DLD1 (cell line): Measurements from ENCODE around the gene PRPF39.

ENCODE experiments used
- in situ Hi-C: cut with HindIII; loops from 2 replicates; pipeline ENCODE4 v1.10.0; 2017; ENCODE audit warnings: low sequenced_read_pairs

Gene PRPF39, protein sequence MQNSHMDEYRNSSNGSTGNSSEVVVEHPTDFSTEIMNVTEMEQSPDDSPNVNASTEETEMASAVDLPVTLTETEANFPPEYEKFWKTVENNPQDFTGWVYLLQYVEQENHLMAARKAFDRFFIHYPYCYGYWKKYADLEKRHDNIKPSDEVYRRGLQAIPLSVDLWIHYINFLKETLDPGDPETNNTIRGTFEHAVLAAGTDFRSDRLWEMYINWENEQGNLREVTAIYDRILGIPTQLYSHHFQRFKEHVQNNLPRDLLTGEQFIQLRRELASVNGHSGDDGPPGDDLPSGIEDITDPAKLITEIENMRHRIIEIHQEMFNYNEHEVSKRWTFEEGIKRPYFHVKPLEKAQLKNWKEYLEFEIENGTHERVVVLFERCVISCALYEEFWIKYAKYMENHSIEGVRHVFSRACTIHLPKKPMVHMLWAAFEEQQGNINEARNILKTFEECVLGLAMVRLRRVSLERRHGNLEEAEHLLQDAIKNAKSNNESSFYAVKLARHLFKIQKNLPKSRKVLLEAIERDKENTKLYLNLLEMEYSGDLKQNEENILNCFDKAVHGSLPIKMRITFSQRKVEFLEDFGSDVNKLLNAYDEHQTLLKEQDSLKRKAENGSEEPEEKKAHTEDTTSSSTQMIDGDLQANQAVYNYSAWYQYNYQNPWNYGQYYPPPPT

DNA sequence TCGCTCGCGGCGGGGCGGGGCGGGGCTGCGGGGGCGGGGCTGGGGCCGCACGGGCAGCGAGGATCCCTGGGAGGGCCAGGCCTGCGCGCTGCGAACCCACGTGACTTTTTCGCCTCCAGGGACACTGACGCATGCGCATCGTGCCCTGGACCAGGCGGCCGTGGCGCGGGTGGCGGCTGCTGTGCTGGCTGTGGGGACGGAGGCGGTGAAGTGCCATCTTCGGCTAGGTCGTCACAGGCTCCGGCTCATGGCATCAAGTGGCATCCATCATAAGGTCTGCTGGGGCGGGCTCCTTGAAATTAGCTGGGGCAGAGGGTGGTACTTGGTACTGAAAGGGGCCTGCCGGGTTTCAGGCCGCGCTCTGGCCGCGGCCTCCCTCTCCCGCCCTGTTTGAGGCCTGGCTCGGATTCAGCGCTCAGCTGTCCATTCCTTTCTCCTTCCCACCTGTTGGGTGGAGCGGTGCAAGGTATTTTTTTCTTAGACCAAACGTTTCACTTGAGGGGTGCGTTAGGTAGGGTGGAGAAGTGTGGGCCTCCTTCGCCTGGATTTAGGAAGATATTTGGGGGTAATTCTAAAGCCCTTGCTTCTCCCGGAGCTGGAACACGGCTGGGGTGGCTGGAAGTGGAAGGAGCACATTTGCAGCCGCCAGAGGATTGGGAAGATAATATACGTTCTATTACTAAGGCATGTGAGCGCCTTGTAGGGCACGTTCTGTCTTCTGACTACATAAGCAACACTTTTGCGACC, at the start of gene PRPF39:
TSS of gene PRPF39 (plus strand) at position 141 of the 747 bp plus-strand sequence. CDS start 11,124 bp downstream, outside the sequence.
- in situ Hi-C loops = no loop called here

DNA sequence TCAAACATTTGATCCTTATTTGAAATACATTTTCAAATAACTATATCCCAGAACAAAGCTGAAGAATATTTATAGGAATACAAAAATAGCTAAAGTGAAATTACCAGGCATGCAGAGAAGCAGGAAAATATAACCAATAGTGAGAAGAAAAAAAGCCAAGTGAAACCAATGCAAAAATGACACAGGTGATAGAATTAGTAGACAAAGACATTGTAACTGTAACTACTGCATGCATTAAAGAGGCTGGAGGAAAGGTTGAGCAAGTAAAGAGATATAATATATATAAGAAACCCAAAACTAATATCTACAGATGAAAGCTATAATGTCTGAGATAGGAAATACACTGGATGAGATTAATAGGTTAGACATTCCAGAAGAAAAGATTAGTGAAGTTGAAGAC, 49.2 kb upstream of the PRPF39 start:
- in situ Hi-C loops = no loop called here

DNA sequence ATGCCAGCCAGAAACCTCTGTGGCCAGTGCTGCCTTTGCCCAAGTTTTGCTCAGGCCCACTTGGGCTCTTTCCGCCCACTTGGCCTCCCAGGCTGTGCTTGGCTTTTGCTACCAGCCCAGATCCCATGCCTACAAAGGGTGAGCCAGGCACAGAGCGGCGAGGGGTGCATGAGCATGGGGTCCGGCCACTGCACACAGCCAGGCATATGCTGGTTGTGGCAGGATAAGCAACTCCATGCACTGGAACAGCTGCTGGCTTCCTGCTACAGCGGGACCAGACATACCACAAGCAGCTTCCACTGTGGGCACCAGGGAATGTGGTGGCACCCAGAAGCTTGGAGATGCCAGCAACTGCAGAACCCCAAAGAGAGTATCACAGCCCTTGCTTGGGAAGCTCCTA, 45.7 kb upstream of the PRPF39 start:
- in situ Hi-C loops = no loop called here

DNA sequence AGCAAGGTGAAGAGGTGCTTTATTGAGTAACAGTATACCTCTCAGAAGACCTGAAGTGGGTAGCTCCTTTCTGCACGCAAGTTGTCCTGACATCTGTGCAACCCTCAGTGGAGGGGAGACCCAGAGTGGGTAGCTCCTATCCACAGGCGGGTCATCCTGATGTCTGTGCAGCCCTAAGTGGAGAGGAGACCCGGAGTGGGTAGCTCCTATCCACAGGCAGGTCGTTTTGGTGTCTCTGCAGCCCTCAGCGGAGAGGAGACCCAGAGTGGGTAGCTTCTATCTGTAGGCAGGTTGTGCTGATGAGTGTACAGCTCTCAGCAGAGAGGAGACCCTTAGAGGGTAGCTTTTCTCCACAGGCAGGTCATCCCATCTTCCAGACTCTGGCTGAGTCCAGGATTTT, 45.1 kb upstream of the PRPF39 start:
- in situ Hi-C loops = no loop called here

DNA sequence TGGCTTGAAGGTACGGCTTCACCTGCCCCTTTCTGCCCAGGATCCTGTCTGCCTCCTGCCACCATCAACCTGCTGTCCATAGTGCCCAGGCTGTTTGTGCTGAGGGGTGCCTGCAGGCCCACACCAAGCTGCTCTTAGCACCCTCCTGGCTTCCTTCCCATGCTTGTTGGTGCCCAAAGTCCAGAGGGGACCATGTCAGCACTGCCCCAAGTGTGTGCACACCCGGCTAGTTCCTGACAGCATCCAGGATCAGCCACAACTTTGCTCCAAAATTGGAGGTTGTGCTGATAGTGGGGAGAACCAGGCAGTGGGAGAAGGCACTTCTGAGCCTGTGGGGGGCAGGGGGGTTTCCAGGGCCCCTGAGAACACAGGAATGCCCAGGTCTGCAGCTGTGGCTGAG, 44.5 kb upstream of the PRPF39 start:
- in situ Hi-C loops = no loop called here

DNA sequence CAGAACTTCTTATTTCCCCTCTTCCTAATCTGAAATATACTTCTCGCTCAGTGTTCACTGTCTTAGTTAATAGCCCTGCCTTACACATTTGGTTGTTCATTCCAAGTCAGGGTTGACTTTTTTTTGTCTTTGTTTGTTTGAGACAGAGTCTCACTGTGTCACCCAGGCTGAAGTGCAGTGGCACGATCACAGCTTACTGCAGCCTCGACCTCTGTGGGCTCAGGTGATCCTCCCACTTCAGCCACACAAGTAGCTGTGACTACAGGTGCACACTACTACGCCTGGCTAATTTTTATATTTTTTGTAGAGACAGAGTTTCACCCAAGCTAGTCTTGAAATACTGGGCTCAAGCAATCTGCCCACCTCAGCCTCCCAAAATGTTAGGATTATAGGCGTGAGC, 42.3 kb upstream of the PRPF39 start:
- in situ Hi-C loops = no loop called here

DNA sequence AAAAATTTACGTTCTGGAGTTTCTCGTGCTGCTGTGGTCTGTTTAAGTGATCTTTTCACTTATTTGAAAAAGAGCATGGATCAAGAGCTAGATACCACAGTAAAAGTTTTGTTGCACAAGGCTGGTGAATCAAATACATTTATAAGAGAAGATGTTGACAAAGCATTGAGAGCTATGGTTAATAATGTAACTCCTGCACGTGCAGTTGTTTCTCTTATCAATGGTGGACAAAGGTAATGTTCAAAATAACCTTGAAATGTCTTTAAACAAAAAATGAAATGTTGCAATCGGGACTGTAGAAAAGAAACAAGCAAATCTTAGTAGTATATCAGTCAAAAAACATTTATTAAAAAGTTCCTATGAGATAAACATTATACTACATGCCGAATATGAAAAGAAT, 39.3 kb upstream of the PRPF39 start:
- in situ Hi-C loops = no loop called here

DNA sequence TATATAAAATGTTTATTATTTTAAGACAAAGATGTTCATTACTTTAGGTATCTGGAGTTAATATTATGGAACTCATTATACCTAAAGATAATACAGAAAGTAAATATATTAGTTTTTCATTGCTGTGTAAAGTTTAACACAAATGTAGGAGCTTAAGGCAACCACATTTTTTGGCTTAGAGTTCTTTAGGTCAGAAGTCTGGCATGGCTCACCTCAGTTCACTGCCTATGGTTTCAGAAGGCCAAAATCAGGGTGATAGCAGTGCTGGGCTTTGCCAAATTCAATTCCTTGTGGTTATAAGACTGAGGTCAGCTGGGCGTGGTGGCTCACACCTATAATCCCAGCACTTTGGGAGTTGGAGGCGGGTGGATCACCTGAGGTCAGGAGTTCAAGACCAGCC, 35.5 kb upstream of the PRPF39 start:
- in situ Hi-C loops = no loop called here

DNA sequence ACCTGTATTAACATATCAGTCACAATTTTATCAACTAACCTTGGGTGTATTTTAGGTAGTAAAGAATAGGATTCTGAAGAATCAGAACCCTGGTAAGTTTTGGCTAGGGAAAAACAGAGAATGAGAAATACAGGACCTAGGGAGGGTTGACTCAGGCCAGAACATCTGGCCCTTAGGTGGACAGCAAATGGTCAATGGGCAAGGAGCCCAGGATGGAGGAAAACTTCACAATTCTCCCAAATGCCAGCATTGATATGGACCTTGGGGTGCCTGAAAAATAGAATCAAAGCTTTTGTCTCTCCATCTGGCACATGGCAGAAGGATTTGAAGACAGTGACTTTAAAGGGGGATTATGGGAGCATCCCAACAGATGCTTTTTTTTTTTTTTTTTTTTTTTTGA, 32.7 kb upstream of the PRPF39 start:
- in situ Hi-C loops = no loop called here

DNA sequence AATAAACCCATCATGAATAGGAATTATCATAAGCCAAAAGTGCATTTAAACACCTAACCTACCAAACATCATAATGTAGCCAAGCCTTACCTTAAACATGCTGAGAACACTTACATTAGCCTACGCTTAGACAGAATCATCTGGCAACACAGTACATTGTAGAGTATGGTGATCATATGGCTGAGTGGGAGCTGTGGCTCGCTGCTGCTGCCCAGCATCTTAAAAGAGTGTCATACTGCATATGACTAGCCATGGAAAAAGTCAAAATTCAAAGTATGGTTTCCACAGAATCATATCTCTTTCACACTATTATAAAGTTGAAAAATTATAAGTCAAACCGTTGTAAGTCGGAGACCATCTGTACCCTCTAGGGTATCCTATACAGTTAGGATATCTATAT, 32.0 kb upstream of the PRPF39 start:
- in situ Hi-C loops = no loop called here

DNA sequence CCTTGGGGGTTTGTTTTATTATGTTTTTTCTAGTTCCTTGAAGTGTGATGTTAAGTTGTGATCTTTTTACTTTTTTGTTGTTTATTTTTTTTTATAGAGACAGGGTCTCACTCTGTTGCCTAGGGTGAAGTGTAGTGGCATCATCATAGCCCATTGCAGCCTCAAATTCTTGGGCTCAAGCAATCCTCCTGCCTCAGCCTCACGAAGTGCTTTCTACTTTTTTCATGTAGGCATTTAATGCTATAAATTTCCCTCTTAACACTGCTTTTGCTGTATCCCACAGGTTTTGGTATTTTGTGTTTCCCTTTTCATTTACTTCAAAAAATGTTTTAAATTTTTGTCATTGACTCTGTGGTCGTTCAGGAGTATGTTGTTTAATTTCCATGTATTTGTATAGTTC, 26.6 kb upstream of the PRPF39 start:
- in situ Hi-C loops = no loop called here

DNA sequence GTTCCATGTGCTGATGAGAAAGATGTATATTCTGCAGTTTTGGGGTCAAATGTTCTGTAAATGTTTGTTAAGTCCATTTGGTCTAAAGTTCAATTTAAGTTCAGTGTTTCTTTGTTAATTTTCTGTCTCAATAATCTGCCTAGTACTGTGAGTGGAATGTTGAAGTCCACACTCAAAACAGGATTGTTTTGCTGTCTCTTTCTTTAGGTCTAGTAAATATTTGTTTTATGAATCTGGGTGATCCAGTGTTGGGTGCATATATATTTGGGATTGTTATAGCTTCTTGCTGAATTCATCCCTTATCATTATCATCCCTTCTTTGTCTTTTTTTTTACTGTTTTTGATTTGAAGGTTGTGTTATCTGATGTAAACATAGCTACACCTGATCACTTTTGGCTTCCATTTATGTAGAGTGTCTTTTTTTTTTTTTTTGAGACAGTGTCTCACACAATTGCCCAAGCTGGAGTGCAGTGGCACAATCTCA, 26.0 kb upstream of the PRPF39 start:
- in situ Hi-C loops = no loop called here

DNA sequence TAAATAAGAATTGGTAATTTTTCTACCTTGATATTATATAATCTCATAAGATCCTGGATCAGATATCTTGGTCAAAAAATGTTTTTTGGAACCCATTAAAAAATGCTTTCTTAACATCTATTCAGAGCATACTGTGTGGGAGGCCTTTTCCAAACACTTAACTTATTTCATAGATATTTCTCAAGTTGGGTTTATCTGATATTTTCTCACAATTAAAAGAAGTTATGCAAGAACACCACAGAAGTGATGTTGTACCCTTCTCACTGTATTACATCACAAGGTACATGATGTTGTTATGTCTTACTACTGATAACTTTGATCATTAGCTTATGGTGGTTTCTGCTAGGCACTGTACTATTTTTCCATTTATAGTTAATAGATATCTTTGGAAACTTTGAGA, 23.4 kb upstream of the PRPF39 start:
- in situ Hi-C loops = no loop called here

DNA sequence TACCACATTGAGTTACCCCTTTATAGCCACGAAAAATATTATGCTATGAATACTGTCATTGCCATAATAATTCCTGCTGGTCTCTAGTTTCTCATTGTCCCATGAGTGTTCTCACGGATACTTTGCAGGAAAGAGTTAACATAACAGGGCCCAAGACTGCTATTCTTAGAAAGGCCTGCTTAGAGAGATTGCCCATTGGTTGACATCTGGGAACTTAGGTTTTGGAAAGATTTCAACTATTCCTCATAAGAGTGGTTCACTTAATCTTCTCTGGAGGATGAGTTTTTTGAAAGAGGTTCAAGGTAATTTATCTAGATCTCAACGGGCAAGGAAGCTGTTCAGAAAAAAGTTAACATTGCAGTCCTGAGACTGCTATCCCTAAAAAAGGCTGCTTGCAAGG, 18.4 kb upstream of the PRPF39 start:
- in situ Hi-C loops = no loop called here

DNA sequence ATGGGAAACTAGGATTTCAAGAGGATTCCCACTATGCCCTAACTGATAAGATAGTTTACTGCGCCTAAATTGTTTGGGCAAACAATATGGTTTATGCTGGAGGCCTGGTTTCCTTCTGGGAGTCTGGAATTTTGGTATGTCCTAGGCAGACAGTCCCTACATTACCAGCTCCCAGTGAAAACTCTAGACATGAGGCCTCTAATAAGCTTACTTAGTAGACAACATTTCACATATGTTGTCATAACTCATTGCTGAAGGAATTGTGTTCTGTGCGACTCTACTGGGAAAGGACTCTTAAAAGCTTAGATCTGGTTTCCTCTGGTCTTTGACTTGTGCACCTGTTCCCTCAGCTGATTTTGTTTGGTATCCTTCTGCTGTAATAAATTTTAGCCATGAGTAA, 18.0 kb upstream of the PRPF39 start:
- in situ Hi-C loops = no loop called here

DNA sequence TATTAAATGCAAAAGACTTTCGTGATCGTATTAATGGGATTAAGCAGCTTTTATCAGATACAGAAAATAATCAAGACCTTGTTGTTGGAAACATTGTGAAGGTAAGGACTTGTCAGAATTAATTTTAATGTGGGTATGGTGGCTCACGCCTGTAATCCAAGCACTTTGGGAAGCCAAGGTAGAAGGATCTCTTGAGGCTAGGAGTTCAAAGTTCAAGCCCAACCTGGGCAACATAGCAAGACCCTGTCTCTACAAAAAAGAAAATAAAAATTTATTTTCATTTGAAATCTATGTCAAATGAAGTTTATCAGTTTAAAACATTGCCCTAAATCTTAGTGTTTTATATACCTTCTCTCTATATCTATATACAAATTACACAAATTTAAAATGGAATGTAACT, 17.2 kb upstream of the PRPF39 start:
- in situ Hi-C loops = no loop called here

DNA sequence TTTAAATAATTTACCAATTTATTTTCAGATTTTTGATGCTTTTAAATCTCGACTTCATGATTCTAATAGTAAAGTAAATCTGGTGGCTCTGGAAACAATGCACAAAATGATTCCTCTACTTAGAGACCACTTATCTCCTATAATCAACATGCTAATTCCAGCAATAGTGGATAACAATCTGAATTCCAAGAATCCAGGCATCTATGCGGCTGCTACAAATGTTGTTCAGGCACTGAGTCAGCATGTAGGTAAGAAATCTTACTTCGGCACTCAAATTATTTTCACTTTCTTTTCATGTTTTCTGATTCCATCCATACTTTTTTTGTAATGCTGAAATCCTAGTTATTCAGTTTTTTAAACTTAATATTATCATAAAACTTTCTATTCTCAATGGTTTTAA, 15.5 kb upstream of the PRPF39 start:
- in situ Hi-C loops = no loop called here

DNA sequence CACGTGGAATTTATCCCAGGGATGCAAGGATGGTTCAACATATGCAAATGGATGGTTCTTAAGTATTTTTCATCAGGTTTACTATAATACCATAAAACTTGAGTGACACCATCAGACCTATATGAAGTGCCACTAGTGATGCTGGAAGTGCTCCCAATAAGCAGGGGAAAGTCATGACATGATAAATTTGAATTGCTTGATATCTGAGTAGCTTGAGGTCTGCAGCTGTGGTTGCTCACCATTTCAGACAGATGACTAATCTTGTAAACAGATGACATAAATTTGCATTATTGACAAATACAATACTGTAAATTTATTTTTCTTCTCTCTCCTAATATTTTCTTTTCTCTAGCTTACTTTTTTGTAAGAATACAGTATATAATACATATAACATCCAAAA, 13.7 kb upstream of the PRPF39 start:
- in situ Hi-C loops = no loop called here

DNA sequence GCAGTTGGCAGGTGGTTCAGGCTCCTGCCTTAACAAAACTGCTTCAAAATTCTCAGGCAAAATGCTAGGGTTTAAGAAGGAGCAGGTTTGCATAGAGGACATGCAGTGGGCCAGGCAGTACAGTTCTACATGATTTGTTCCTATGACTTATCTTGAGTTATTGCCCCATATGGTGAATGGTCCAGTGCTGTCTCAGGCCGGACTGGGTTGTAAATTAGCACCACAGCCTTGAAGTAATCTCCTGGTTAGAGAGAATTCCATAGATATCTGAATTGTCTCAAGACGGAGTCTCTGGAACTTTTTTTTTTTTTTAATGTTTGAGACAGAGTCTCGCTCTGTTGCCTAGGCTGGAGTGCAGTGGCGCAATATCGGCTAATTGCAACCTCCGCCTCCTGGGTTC, 11.8 kb upstream of the PRPF39 start:
- in situ Hi-C loops = no loop called here

DNA sequence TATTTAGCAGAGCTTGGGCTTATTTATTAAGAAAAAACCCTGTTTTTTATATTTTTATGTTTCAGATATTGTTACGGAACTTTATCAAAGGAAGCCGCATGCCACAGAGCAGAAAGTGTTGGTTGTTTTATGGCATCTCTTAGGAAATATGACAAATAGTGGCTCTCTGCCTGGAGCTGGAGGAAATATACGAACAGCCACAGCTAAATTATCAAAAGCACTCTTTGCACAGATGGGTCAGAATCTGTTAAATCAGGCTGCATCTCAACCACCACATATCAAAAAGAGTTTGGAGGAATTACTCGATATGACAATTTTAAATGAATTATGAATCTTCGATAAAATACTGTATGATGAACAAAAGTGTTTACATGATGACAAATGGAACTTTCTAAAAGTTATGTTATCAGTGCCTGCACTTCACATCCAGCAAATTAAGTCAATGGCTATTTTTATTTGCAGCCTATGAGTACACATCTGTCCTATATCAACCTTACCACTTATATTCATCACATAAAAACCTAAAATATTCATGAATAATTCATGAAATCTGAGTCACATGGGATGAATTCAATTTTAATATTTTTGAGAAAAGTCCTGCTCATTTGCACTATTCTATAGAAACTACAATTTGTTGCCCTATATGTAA, 10.6 kb upstream of the PRPF39 start:
- in situ Hi-C loops = no loop called here

DNA sequence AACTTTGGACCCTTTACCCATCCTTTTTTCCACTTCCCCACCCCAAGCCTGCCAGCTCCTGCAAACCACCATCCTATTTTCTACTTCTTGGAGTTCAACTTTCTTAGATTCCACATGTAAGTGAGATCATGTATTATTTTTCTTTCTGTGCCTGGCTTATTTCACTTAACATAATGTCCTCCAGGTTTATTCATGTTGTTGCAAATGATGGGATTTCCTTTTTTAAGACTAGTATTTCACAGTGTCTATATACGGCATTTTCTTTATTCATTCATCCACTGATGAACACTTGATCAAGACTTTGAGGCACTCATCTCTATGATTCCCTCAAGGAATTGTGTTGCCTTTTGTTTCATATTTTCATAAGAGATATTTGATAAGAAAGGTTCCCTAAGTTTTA, 5.6 kb upstream of the PRPF39 start:
- in situ Hi-C loops = no loop called here
